Neuronal stem cell (in vitro differentiated cells): ENCODE results near the gene SSR3.

ENCODE experiments used
- DNase-seq: peaks from one replicate; pipeline ENCODE4 v3.0.0-alpha.2; 2013; ENCODE audit warnings: low spot score
- H2AFZ ChIP-seq: one replicate; pipeline ENCODE4 v1.6.1; 2013; ENCODE audit warnings: mild to moderate bottlenecking, low read length, inconsistent platforms
- H2AK5ac ChIP-seq: 2 replicates; pipeline ENCODE4 v1.6.1; 2013; ENCODE audit warnings: low read depth, mild to moderate bottlenecking, inconsistent platforms, low read length, moderate library complexity, mixed read lengths
- H2BK120ac ChIP-seq: 2 replicates; pipeline ENCODE4 v1.6.1; 2013; ENCODE audit warnings: low read depth, mild to moderate bottlenecking, inconsistent platforms, low read length, moderate library complexity, mixed read lengths
- H2BK12ac ChIP-seq: one replicate; pipeline ENCODE4 v1.6.1; 2013; ENCODE audit warnings: low read length, inconsistent platforms
- H2BK15ac ChIP-seq: 2 replicates; pipeline ENCODE4 v1.6.1; 2013; ENCODE audit warnings: mild to moderate bottlenecking, low read length, inconsistent platforms, mixed read lengths
- H2BK5ac ChIP-seq: one replicate; pipeline ENCODE4 v1.6.1; 2013; ENCODE audit warnings: inconsistent platforms, mild to moderate bottlenecking, low read length, moderate library complexity
- H3K14ac ChIP-seq: one replicate; pipeline ENCODE4 v1.6.1; 2013; ENCODE audit warnings: low read length, inconsistent platforms
- H3K18ac ChIP-seq: 2 replicates; pipeline ENCODE4 v1.6.1; 2013; ENCODE audit warnings: low read length, inconsistent platforms
- H3K23ac ChIP-seq: 2 replicates; pipeline ENCODE4 v1.6.1; 2013; ENCODE audit warnings: low read depth, mild to moderate bottlenecking, mixed read lengths, low read length, inconsistent platforms; ENCODE audit not compliant: poor library complexity
- H3K27ac ChIP-seq: replicated peaks from 3 replicates; pipeline ENCODE4 v1.5.1; 2013; ENCODE audit warnings: low read length, inconsistent platforms
- H3K27me3 ChIP-seq, 3 experiments: 2 replicates each; pipeline ENCODE4 v1.6.1; 2013; ENCODE audit warnings: low read length in 3 of 3, mild to moderate bottlenecking in 2 of 3, inconsistent platforms in 1 of 3, low read depth in 1 of 3, mixed read lengths in 1 of 3, moderate library complexity in 1 of 3; ENCODE audit not compliant: control insufficient read depth in 3 of 3, insufficient read depth in 3 of 3
- H3K36me3 ChIP-seq, 2 donors: replicated peaks in 1 of 2; 2 replicates each; pipeline ENCODE4 v1.6.1; 2013; ENCODE audit warnings: low read length in 2 of 2; ENCODE audit not compliant: control insufficient read depth in 2 of 2, insufficient read depth in 2 of 2
- H3K4ac ChIP-seq: 2 replicates; pipeline ENCODE4 v1.6.1; 2013; ENCODE audit warnings: inconsistent platforms, mild to moderate bottlenecking, low read length, moderate library complexity
- H3K4me1 ChIP-seq, 2 donors: 1 replicate in 1 of 2; 2 replicates in 1 of 2; pipeline ENCODE4 v1.6.1; 2013; ENCODE audit warnings: low read length in 2 of 2, low read depth in 1 of 2; ENCODE audit not compliant: control insufficient read depth in 2 of 2, insufficient read depth in 1 of 2
- H3K4me2 ChIP-seq: one replicate; pipeline ENCODE4 v1.6.1; 2013; ENCODE audit warnings: mild to moderate bottlenecking, low read length, inconsistent platforms; ENCODE audit not compliant: insufficient read depth, poor library complexity, severe bottlenecking
- H3K4me3 ChIP-seq, 2 donors: 2 replicates each; pipeline ENCODE4 v1.5.1; 2013; ENCODE audit warnings: low read length in 2 of 2, mild to moderate bottlenecking in 2 of 2, inconsistent platforms in 1 of 2, moderate library complexity in 1 of 2
- H3K79me1 ChIP-seq: one replicate; pipeline ENCODE4 v1.6.1; 2013; ENCODE audit warnings: low read depth, mild to moderate bottlenecking, inconsistent platforms, low read length, moderate library complexity
- H3K9ac ChIP-seq: one replicate; pipeline ENCODE4 v1.6.1; 2013; ENCODE audit warnings: mild to moderate bottlenecking, low read depth, low read length, inconsistent platforms; ENCODE audit not compliant: poor library complexity
- H3K9me3 ChIP-seq, 2 donors: replicated peaks in 1 of 2; 2 replicates each; pipeline versions ENCODE3 to v1.6.1; 2013; ENCODE audit warnings: low read length in 2 of 2, mild to moderate bottlenecking in 2 of 2, inconsistent platforms in 1 of 2, low read depth in 1 of 2, mixed read lengths in 1 of 2, moderate library complexity in 1 of 2; ENCODE audit not compliant: control insufficient read depth in 2 of 2, insufficient read depth in 1 of 2
- H4K8ac ChIP-seq: one replicate; pipeline ENCODE4 v1.6.1; 2013; ENCODE audit warnings: low read depth, mild to moderate bottlenecking, inconsistent platforms, low read length, moderate library complexity
- H4K91ac ChIP-seq: one replicate; pipeline ENCODE4 v1.6.1; 2013; ENCODE audit warnings: low read length, low read depth, mild to moderate bottlenecking, inconsistent platforms; ENCODE audit not compliant: poor library complexity
- WGBS, 2 donors: extraction: QIAGEN DNeasy Blood & Tissue Kit; methylation state at CpG; one replicate each; pipeline ENCODE4 v1.1.7; 2013; ENCODE audit warnings: missing lambda C conversion rate in 2 of 2, mixed read lengths in 1 of 2; ENCODE audit not compliant: insufficient read length in 2 of 2, insufficient replicate concordance in 1 of 2; ENCODE audit errors: extremely low coverage in 2 of 2; 5-methylcytosine and 5-hydroxymethylcytosine counted together

Gene SSR3

DNA sequence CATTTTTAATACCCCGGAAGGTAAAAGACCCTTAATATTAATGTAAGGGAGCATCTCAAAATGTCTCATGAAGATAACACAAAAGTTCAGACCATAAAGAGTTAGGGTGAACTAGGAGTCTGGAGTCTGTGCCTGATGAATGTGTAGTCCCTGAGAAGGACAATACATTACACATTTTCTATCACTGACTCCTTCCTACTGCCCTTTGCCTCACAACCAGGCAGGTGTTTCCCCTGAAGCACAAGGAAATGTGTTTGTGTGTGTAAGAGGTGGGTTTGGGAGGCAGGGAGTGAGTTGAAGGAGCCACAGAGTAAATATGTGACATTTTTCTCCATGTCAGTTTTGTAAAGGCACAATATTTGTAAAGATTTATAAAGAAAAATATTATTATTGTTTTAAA, 59.1 kb downstream of the SSR3 start:
- Histone ChIP-seq H3K36me3 (no peaks in the 10 kb centered on the region), H3K4me2 (no peak overlapping the region), H4K91ac (no peak overlapping the region), H3K4me3 (no peak overlapping the region), H3K27ac (no peak overlapping the region), H3K18ac (no peak overlapping the region), H2BK120ac (no peak overlapping the region), H3K4ac (no peak overlapping the region), H2BK12ac (no peak overlapping the region), H3K23ac (no peak overlapping the region), H2BK15ac (no peak overlapping the region), H2AK5ac (no peak overlapping the region), H3K4me1 (peaks cover 0 to 2% of the 10 kb centered on the region in 2 donors), H3K27me3 (peaks cover 0 to 4% (median 0%) of the 10 kb centered on the region in 3 experiments), H4K8ac (no peak overlapping the region), H3K14ac (no peak overlapping the region), H3K9me3 (no peaks in the 10 kb centered on the region), H2AFZ (no peak overlapping the region), H3K9ac (no peak overlapping the region), H2BK5ac (no peak overlapping the region), H3K79me1 (no peaks in the 10 kb centered on the region)
- DNase-seq, result no peak
- no CpG with 5 or more reads among the region's 1 CpG for WGBS, 2 donors

- no peak overlapping the region for H3K9ac ChIP-seq
- no peaks in the 10 kb centered on the region for H3K4me1 ChIP-seq
- WGBS, 2 donors, result no CpG with 5 or more reads among the region's 3 CpGs
These were observed 61.0 kb downstream of the SSR3 start for GRCh38 chr3:156493887-156494286.

DNA sequence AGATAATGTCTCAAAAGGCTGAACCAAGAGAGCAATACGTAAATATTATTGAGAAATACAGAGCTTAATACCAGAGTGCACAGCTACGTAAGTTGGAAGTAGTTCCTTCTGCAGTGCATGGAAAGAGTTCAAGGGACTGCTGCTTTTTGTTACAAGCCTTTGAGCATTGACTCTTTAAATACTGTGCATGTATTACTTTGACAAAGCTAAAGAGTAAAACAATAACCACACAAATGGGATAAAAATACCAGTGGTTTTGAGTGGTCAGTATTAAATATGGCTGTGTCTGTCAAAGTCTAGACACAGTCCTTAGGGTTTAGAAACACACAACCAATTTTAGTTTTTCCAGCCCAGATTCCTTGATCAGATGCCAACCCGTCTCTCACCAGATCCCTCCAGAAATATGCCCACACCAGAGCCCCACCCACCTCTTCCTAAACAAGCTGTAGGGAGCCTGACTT, 62.1 kb downstream of the SSR3 start:
- Histone ChIP-seq H3K27ac (no peak overlapping the region), H3K4me1 (no peaks in the 10 kb centered on the region), H3K14ac (no peak overlapping the region), H3K9ac (no peak overlapping the region), H2AFZ (no peak overlapping the region), H3K4me2 (no peak overlapping the region), H3K23ac (no peak overlapping the region), H3K4ac (no peak overlapping the region), H2BK120ac (no peak overlapping the region), H3K36me3 (no peaks in the 10 kb centered on the region), H3K18ac (no peak overlapping the region), H2BK12ac (no peak overlapping the region), H3K9me3 (no peaks in the 10 kb centered on the region), H2BK5ac (no peak overlapping the region), H2BK15ac (no peak overlapping the region), H3K79me1 (no peaks in the 10 kb centered on the region), H3K27me3 (peaks cover 0 to 4% (median 0%) of the 10 kb centered on the region in 3 experiments), H4K8ac (no peak overlapping the region), H4K91ac (no peak overlapping the region), H3K4me3 (no peak overlapping the region), H2AK5ac (no peak overlapping the region)
- DNase-seq, result no peak
- WGBS, 2 donors, result no CpG with 5 or more reads among the region's 3 CpGs

More at GRCh38 chr3:156493887-156494286, 61.0 kb downstream of the SSR3 start:
- H4K91ac ChIP-seq, result no peak overlapping the region
- no peak overlapping the region for H3K4me3 ChIP-seq
- H3K18ac ChIP-seq, result no peak overlapping the region
- no peaks in the 10 kb centered on the region for H3K79me1 ChIP-seq
- no peak overlapping the region for H3K14ac ChIP-seq
- H3K4ac ChIP-seq, result no peak overlapping the region
- no peaks in the 10 kb centered on the region for H3K9me3 ChIP-seq
- H4K8ac ChIP-seq, result no peak overlapping the region
- peaks cover 0 to 4% (median 0%) of the 10 kb centered on the region in 3 experiments for H3K27me3 ChIP-seq
- H3K27ac ChIP-seq, result no peak overlapping the region
- H2BK120ac ChIP-seq, result no peak overlapping the region
- no peaks in the 10 kb centered on the region for H3K36me3 ChIP-seq
- H2BK5ac ChIP-seq, result no peak overlapping the region
- no peak overlapping the region for H3K23ac ChIP-seq
- H2AK5ac ChIP-seq, result no peak overlapping the region
- DNase-seq, result no peak
- no peak overlapping the region for H2BK12ac ChIP-seq
- H3K4me2 ChIP-seq, result no peak overlapping the region
- H2AFZ ChIP-seq, result no peak overlapping the region
- H2BK15ac ChIP-seq, result no peak overlapping the region

DNA sequence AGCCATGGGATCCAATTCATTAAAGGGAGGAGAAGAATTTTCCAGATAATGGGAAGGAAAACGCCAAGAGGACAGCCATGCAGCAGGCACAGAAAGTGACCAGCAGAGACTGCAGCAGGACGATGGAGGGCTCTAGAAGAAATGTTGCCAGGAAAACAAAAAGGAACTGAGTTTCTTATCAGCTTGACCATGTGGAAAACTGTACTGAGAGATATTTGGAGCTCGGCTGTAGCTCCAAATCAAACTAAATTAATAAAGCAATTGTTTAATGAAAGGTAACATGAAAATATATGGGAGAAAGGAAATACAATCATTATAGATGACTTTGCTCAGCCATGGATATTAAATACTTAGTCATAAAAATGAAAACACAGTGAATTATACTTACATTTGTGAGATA, 63.7 kb downstream of the SSR3 start:
- no peak overlapping the region for H3K4ac ChIP-seq
- H3K36me3 ChIP-seq, result no peaks in the 10 kb centered on the region
- no peak overlapping the region for H3K18ac ChIP-seq
- H3K4me1 ChIP-seq, result no peaks in the 10 kb centered on the region
- no peak overlapping the region for H3K27ac ChIP-seq
- H3K14ac ChIP-seq, result no peak overlapping the region
- H3K9ac ChIP-seq, result no peak overlapping the region
- H3K4me3 ChIP-seq, result no peak overlapping the region
- no peak for DNase-seq
- no peak overlapping the region for H2BK15ac ChIP-seq
- H3K27me3 ChIP-seq, result peaks cover 0 to 4% (median 0%) of the 10 kb centered on the region in 3 experiments
- H3K79me1 ChIP-seq, result no peaks in the 10 kb centered on the region
- no peak overlapping the region for H4K91ac ChIP-seq
- H2AFZ ChIP-seq, result no peak overlapping the region
- H2BK12ac ChIP-seq, result no peak overlapping the region
- H3K9me3 ChIP-seq, result no peaks in the 10 kb centered on the region
- no peak overlapping the region for H2AK5ac ChIP-seq
- H2BK5ac ChIP-seq, result no peak overlapping the region
- no peak overlapping the region for H2BK120ac ChIP-seq
- H4K8ac ChIP-seq, result no peak overlapping the region
- no peak overlapping the region for H3K23ac ChIP-seq
- no CpG with 5 or more reads among the region's 3 CpGs for WGBS, 2 donors
- H3K4me2 ChIP-seq, result no peak overlapping the region
